Chondrocyte (in vitro differentiated cells): ENCODE measurements around the gene RASSF6. TPM values are rescaled to one million over a fixed set of nuclear protein-coding genes. Genes with fewer than 3 reads are reported as not detected.

Experiments
- DNase-seq: peaks from one replicate; pipeline ENCODE4 v3.0.0; 2021; ENCODE audit warnings: mixed read lengths, low spot score
- H3K27ac Mint-ChIP-seq: one replicate; pipeline ENCODE4 v1.8.0; 2021; ENCODE audit warnings: mild to moderate bottlenecking, moderate library complexity, mixed read lengths; ENCODE audit not compliant: unreplicated experiment
- H3K27me3 Mint-ChIP-seq: 2 replicates; pipeline ENCODE4 v1.8.0; 2021; ENCODE audit warnings: low read depth, mixed read lengths
- H3K36me3 Mint-ChIP-seq: 2 replicates; pipeline ENCODE4 v1.8.0; 2021; ENCODE audit warnings: low read depth, mixed read lengths
- H3K4me1 Mint-ChIP-seq: 2 replicates; pipeline ENCODE4 v1.8.0; 2021; ENCODE audit warnings: low read depth, mild to moderate bottlenecking, mixed read lengths
- H3K4me3 Mint-ChIP-seq: one replicate; pipeline ENCODE4 v1.8.0; 2021; ENCODE audit warnings: mild to moderate bottlenecking, moderate library complexity, mixed read lengths; ENCODE audit not compliant: unreplicated experiment
- H3K9me3 Mint-ChIP-seq: 2 replicates; pipeline ENCODE4 v1.8.0; 2021; ENCODE audit warnings: low read depth, mixed read lengths
- CTCF ChIP-seq: fragments of 200-600 bp; sonication (generic); IDR thresholded peaks from 2 replicates; pipeline ENCODE4 v1.5.0; 2021; ENCODE audit warnings: antibody characterized with exemption, mild to moderate bottlenecking, moderate library complexity
- total RNA-seq: library from RNA; stranded (reverse); gene quantifications from 3 replicates; pipeline ENCODE4 v1.2.1, GENCODE V29; 2021

Gene RASSF6
- total RNA-seq, 1 donor from 2014 or later: not detected

DNA sequence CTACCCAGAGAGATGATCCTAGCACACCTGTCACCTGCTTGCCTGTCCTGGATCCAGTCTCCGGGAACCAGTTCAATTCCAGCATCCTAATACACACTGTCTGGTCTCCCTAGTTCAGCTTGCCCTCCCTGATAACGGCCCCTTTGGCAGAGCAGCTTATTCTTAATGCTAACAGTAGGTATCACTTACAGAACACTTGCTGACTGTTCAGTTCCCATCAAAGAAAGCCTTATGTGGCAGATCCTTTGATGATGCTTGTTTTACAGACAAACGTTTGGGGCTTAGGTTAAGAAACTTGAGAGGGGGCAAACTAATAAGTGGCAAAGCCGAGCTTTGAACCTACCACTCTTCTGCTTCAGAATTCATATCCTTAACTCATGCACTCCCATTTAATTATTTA lies 890 bp downstream of the RASSF6 start:
- H3K9me3 Mint-ChIP-seq: no peaks in the 10 kb centered on the region
- TF ChIP-seq CTCF: no peak
- H3K27me3 Mint-ChIP-seq: peaks cover 58% of the 10 kb centered on the region
- no peaks in the 10 kb centered on the region for H3K36me3 Mint-ChIP-seq
- peaks cover 8% of the 10 kb centered on the region for H3K4me1 Mint-ChIP-seq
- H3K4me3 Mint-ChIP-seq: no peak overlapping the region
- no peak for DNase-seq
- H3K27ac Mint-ChIP-seq: no peak overlapping the region

GRCh38 chr4:73617256-73617655 lies 3.0 kb downstream of the RASSF6 start:
- peaks cover 8% of the 10 kb centered on the region for H3K4me1 Mint-ChIP-seq
- H3K4me3 Mint-ChIP-seq: no peak overlapping the region
- peaks cover 66% of the 10 kb centered on the region for H3K27me3 Mint-ChIP-seq
- H3K27ac Mint-ChIP-seq: no peak overlapping the region
- no peaks in the 10 kb centered on the region for H3K9me3 Mint-ChIP-seq
- DNase-seq: no peak
- peaks cover 3% of the 10 kb centered on the region for H3K36me3 Mint-ChIP-seq
- no peak for TF ChIP-seq CTCF

DNA sequence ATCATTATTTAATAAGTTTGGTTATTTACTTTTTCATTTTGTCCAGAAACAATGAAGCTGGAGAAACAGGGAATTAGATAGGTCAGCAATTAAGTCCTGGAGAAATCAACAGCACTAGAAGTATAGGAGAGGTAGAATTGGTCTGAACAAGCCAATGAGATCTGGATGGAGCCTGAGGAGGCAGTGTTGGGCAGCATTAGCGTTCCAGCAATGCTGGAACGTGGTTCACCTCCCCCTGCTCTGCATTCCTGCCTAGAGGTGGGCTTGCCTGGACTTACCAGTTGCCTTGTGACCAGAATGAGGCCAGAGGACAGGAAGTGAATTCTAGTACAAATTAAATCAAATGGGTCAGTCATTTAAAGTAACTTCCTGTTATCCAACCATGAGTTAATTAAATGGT lies 4.6 kb downstream of the RASSF6 start:
- H3K9me3 Mint-ChIP-seq: no peaks in the 10 kb centered on the region
- TF ChIP-seq CTCF: no peak

DNA sequence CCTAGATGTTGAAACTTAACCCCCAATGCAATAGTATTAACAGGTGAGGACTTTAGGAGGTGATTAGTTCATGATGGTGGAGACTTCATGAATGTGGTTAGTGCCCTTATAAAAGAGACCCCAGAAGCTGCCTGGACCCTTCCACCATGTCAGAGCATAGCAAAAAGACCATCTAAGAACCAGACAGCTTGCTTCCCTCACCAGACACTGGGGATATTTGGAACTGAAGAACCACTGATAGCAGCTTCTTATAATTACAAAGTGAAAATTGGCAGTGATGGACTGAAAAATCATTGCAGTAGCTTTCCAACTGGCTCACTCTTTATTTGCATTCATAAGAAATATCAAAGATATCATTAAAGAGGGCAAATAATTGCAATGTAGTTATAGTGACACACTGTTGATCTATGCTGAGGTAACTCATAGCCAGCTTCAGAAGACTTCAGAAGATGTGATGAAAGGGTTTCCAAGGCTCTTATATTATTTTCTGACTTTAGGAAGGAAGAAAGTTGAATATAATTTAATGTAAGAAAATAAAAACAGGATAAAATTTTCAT lies 5.8 kb downstream of the RASSF6 start:
- Mint-ChIP-seq H3K27me3 (peaks cover 65% of the 10 kb centered on the region), H3K9me3 (no peaks in the 10 kb centered on the region), H3K4me1 (peaks cover 7% of the 10 kb centered on the region), H3K27ac (no peak overlapping the region), H3K36me3 (peaks cover 3% of the 10 kb centered on the region), H3K4me3 (no peak overlapping the region)
- no peak for TF ChIP-seq CTCF
- DNase-seq: no peak

More for the DNA sequence above, 4.6 kb downstream of the RASSF6 start:
- H3K36me3 Mint-ChIP-seq: peaks cover 3% of the 10 kb centered on the region
- peaks cover 6% of the 10 kb centered on the region for H3K4me1 Mint-ChIP-seq
- H3K27me3 Mint-ChIP-seq: peaks cover 66% of the 10 kb centered on the region
- no peak for DNase-seq
- H3K27ac Mint-ChIP-seq: no peak overlapping the region
- no peak overlapping the region for H3K4me3 Mint-ChIP-seq

GRCh38 chr4:73613130-73613529 lies 7.1 kb downstream of the RASSF6 start:
- H3K27ac Mint-ChIP-seq: no peak overlapping the region
- no peak for DNase-seq
- H3K36me3 Mint-ChIP-seq: peaks cover 3% of the 10 kb centered on the region
- peaks cover 58% of the 10 kb centered on the region for H3K27me3 Mint-ChIP-seq
- TF ChIP-seq CTCF: no peak
- H3K4me1 Mint-ChIP-seq: peaks cover 8% of the 10 kb centered on the region
- no peaks in the 10 kb centered on the region for H3K9me3 Mint-ChIP-seq
- H3K4me3 Mint-ChIP-seq: no peak overlapping the region
